Left lung (tissue), 10 donors: Measurements from ENCODE around the gene PDE1A. TPM values are rescaled to one million over a fixed set of nuclear protein-coding genes. Genes with fewer than 3 reads are reported as not detected.

Experiments
- ATAC-seq: fragments of 200-7000 bp; cut with Tn5 transposase; one replicate; pipeline ENCODE4 v1.9.1; 2020; ENCODE audit warnings: moderate library complexity
- DNase-seq, 4 donors: peaks; one replicate each; pipeline ENCODE4 v3.0.0-alpha.2; 2013 to 2020
- H3K27ac ChIP-seq, 2 donors: fragments of 200-600 bp; sonication (generic) in 1 of 2; one replicate each; pipeline versions ENCODE4 v1.5.0 to v1.8.0; 2020 to 2021
- H3K27me3 ChIP-seq, 2 donors: fragments of 200-600 bp; sonication (generic) in 1 of 2; one replicate each; pipeline versions ENCODE4 v1.5.0 to v1.8.0; 2020 to 2021
- H3K36me3 ChIP-seq, 2 donors: fragments of 200-600 bp; sonication (generic) in 1 of 2; one replicate each; pipeline versions ENCODE4 v1.5.0 to v1.8.0; 2020 to 2021
- H3K4me1 ChIP-seq, 2 donors: fragments of 200-600 bp; one replicate each; pipeline ENCODE4 v1.8.0; 2021
- H3K4me3 ChIP-seq, 2 donors: fragments of 200-600 bp; sonication (generic) in 1 of 2; one replicate each; pipeline versions ENCODE4 v1.5.0 to v1.8.0; 2020 to 2021; ENCODE audit warnings: mild to moderate bottlenecking in 1 of 2
- H3K9me3 ChIP-seq, 2 donors: fragments of 200-600 bp; sonication (generic) in 1 of 2; one replicate each; pipeline versions ENCODE4 v1.5.0 to v1.8.0; 2020 to 2021
- intact Hi-C, 2 donors: fragments of 100-400 bp; cut with DNase I; formaldehyde crosslinking; loops; one replicate each; pipeline versions ENCODE4 v1.11.2 to v1.14.2; 2022
- polyA plus RNA-seq, 6 donors: library from polyadenylated mRNA; unstranded; fragments of 120-200 nt; gene quantifications; one replicate each; pipeline ENCODE4 v1.2.1, GENCODE V29; 2013; ENCODE audit not compliant: insufficient read length in 6 of 6
- total RNA-seq, 2 donors: library from RNA; stranded (reverse); fragmentation: NEBNext Ultra II Directional; extraction: Animal tissue kit (Norgen Biotek cat#: 25700); gene quantifications; one replicate each; pipeline ENCODE4 v1.2.1, GENCODE V29; 2021
- TF ChIP-seq, protein P1 (sequence below), 2 donors: fragments of 200-600 bp; sonication (generic) in 1 of 2; IDR thresholded peaks; one replicate each; pipeline versions ENCODE4 v1.5.0 to v1.8.0; 2021; ENCODE audit warnings: antibody characterized with exemption in 2 of 2
- donor health status: DM: no; HTN: yes; CAD: no.
- donor health status: DM: no; HTN: no; CAD: no.

PDE1A gene
- total and polyA plus RNA-seq, 8 donors = 4.6 to 16.3 (median 13.2) TPM

DNA sequence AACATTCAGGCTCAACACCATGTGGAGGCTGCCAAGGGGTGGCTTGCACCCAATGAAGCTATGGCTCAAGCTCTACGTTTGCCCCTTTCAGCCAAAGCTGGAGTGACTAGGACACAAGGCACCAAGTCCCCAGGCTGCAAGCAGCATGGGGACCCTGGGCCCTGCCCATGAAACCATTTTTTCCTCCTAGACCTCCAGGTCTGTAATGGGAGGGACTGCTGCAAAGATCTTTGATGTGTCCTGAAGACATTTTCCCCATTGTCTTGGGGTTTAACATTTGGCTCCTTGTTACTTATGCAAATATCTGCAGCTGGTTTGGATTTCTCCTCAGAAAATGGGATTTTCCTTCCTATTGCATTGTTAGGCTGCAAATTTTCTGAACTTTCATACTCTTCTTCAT, 51.0 kb downstream of the PDE1A start:
- no peaks in the 10 kb centered on the region for H3K36me3 ChIP-seq
- peaks cover 5 to 10% of the 10 kb centered on the region in 2 donors for H3K4me1 ChIP-seq
- no peak overlapping the region for H3K4me3 ChIP-seq
- intact Hi-C loops = no loop called here
- no peaks in the 10 kb centered on the region for H3K27me3 ChIP-seq
- TF ChIP-seq, protein P1, sequence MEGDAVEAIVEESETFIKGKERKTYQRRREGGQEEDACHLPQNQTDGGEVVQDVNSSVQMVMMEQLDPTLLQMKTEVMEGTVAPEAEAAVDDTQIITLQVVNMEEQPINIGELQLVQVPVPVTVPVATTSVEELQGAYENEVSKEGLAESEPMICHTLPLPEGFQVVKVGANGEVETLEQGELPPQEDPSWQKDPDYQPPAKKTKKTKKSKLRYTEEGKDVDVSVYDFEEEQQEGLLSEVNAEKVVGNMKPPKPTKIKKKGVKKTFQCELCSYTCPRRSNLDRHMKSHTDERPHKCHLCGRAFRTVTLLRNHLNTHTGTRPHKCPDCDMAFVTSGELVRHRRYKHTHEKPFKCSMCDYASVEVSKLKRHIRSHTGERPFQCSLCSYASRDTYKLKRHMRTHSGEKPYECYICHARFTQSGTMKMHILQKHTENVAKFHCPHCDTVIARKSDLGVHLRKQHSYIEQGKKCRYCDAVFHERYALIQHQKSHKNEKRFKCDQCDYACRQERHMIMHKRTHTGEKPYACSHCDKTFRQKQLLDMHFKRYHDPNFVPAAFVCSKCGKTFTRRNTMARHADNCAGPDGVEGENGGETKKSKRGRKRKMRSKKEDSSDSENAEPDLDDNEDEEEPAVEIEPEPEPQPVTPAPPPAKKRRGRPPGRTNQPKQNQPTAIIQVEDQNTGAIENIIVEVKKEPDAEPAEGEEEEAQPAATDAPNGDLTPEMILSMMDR (IDR thresholded peaks at IDR 0.05) = no peak
- peaks cover 0 to 28% of the 10 kb centered on the region in 2 donors for H3K9me3 ChIP-seq
- H3K27ac ChIP-seq = no peak overlapping the region
- DNase-seq = no peak
- no peak for ATAC-seq

DNA sequence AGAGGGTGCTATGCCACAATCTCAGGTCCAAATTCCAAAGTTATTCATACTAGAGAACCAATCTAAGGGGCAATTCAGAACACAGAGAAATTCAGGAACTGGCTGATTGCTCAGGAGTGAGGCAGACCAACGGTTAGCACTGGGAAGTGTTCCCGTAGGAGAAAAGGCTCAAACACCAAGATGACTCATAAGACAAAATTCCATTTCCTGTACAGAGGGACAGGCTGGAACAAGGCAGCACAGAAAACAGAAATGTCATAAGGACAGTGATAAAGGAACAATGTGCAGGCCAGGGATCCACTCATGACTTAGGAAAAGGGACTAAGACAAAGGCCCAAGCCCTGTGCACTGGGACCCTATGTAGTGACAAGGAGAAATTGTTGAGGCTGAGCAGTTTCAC, 54.2 kb downstream of the PDE1A start:
- H3K27me3 ChIP-seq = no peaks in the 10 kb centered on the region
- H3K9me3 ChIP-seq = peaks cover 0 to 26% of the 10 kb centered on the region in 2 donors
- H3K27ac ChIP-seq = peak overlapping the region; percentile 57 to 63
- H3K4me3 ChIP-seq = no peak overlapping the region
- no peaks in the 10 kb centered on the region for H3K36me3 ChIP-seq
- DNase-seq (no peak), ATAC-seq (peak; percentile 96)
- no peaks in the 10 kb centered on the region for H3K4me1 ChIP-seq
- intact Hi-C loops = no loop called here
- TF ChIP-seq, protein P1 (IDR thresholded peaks at IDR 0.05) = no peak

DNA sequence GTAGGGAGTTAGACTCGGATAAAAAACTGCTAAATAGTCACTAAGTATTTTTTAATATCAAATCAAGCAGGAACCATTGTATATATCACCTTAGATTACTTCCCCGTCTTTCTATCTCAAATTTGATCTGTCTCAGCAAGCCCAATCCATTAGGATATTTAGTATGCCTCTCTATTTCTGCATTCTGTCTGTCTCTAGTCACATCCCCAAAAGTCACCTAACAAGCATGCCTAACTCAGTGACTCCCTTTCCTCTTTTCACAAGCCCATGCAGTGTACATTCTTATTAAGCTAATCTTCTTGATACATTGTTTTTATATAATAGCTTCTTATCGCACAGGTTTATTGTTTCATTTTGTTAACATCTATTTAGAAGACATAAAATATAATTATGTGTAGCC, 57.8 kb downstream of the PDE1A start:
- DNase-seq (no peak), ATAC-seq (no peak)
- TF ChIP-seq, protein P1 (IDR thresholded peaks at IDR 0.05) = no peak
- no peak overlapping the region for H3K4me3 ChIP-seq
- peaks cover 0 to 3% of the 10 kb centered on the region in 2 donors for H3K9me3 ChIP-seq
- H3K27me3 ChIP-seq = no peaks in the 10 kb centered on the region
- H3K4me1 ChIP-seq = no peaks in the 10 kb centered on the region
- intact Hi-C loops = no loop called here
- no peak overlapping the region for H3K27ac ChIP-seq
- no peaks in the 10 kb centered on the region for H3K36me3 ChIP-seq

DNA sequence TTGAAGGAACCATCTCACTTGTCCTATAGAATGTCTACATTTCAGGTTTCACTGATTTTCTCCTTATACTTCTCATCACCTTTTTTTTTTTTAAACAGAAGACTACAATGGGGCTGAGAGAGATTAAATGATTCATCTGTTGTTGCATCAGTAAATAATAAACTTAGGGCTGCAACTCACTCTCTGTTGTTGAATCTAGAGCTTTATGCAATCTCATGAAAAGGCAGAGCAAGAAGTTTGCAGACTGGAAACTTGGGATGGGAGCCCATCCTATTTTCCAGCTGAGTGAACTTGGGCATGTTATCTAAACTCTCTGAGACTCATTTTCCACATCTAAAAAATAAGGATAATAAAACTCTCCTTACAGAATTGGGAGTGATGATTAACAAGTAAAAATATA, 58.4 kb downstream of the PDE1A start:
- Histone ChIP-seq H3K36me3 (no peaks in the 10 kb centered on the region), H3K4me1 (no peaks in the 10 kb centered on the region), H3K9me3 (peaks cover 0 to 1% of the 10 kb centered on the region in 2 donors), H3K4me3 (no peak overlapping the region), H3K27ac (no peak overlapping the region), H3K27me3 (no peaks in the 10 kb centered on the region)
- intact Hi-C loops = no loop called here
- DNase-seq (no peak), ATAC-seq (no peak)
- TF ChIP-seq, protein P1 (IDR thresholded peaks at IDR 0.05) = no peak

DNA sequence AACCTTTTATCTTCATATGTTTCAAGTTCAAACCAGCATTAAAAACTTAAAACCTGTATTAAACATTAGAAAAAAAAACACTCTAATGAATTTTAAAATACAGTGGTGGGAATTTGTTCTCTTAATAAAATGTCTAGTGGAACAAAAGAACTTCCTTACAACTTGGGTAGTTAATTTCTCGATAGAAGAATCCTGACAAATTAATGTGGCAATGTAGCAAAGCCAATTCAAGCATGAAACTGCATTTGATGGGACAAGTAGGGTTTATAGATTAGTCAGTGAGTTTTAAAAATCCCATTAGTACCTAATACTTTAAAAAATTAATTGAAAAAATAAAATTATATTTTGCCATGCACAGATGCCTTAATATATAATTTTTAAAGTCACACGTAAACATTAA, 59.4 kb downstream of the PDE1A start:
- ATAC-seq = no peak
- no peak overlapping the region for H3K27ac ChIP-seq
- intact Hi-C loops = no loop called here

More for the DNA sequence above, 59.4 kb downstream of the PDE1A start:
- Histone ChIP-seq H3K4me1 (no peaks in the 10 kb centered on the region), H3K27me3 (no peaks in the 10 kb centered on the region), H3K4me3 (no peak overlapping the region), H3K36me3 (no peaks in the 10 kb centered on the region), H3K9me3 (no peaks in the 10 kb centered on the region)
- DNase-seq = no peak
- TF ChIP-seq, protein P1 (IDR thresholded peaks at IDR 0.05) = no peak
